Kidney (tissue), 14 donors: ENCODE measurements around the gene BCKDHB. TPM values are rescaled to one million over a fixed set of nuclear protein-coding genes. Genes with fewer than 3 reads are reported as not detected.

Source experiments
- DNase-seq, 5 donors: peaks; one replicate each; pipeline ENCODE4 v3.0.0-alpha.2; 2013 to 2020
- FAIRE-seq: peaks from 2 replicates; lab custom pipeline; 2012; peaks lifted over from hg19 to GRCh38; lab: Jason Lieb, UNC
- H3K27ac ChIP-seq, 2 donors: one replicate each; pipeline ENCODE4 v1.7.0; 2013; ENCODE audit warnings: low read depth in 2 of 2, low read length in 2 of 2, inconsistent platforms in 1 of 2
- H3K27me3 ChIP-seq: one replicate; pipeline ENCODE4 v1.7.1; 2013; ENCODE audit warnings: low read length, inconsistent platforms; ENCODE audit not compliant: control insufficient read depth, insufficient read depth
- H3K36me3 ChIP-seq, 3 donors: one replicate each; pipeline versions ENCODE4 v1.7.0 to v1.7.1; 2013; ENCODE audit warnings: low read length in 3 of 3, control low read depth in 1 of 3, inconsistent platforms in 1 of 3; ENCODE audit not compliant: insufficient read depth in 3 of 3, control insufficient read depth in 2 of 3
- H3K4me1 ChIP-seq, 3 donors: one replicate each; pipeline versions ENCODE4 v1.7.0 to v1.7.1; 2013; ENCODE audit warnings: low read length in 3 of 3, inconsistent platforms in 1 of 3, low read depth in 1 of 3; ENCODE audit not compliant: control insufficient read depth in 2 of 3, insufficient read depth in 2 of 3
- H3K4me3 ChIP-seq, 3 donors: one replicate each; pipeline versions ENCODE4 v1.7.0 to v1.8.1; 2013; ENCODE audit warnings: low read length in 3 of 3, control low read depth in 1 of 3, inconsistent platforms in 1 of 3
- H3K9ac ChIP-seq, 3 donors: one replicate each; pipeline versions ENCODE4 v1.7.0 to v1.7.1; 2013; ENCODE audit warnings: low read length in 3 of 3, control low read depth in 1 of 3, inconsistent platforms in 1 of 3
- H3K9me3 ChIP-seq, 3 donors: one replicate each; pipeline versions ENCODE4 v1.7.0 to v1.7.1; 2013; ENCODE audit warnings: low read length in 3 of 3, control low read depth in 1 of 3, inconsistent platforms in 1 of 3; ENCODE audit not compliant: control insufficient read depth in 2 of 3, insufficient read depth in 1 of 3
- intact Hi-C: fragments of 100-400 bp; cut with DNase I; formaldehyde crosslinking; loops from one replicate; pipeline ENCODE4 v1.11.1; 2022
- polyA plus RNA-seq: library from polyadenylated mRNA; stranded (reverse); fragments of 350-450 nt; fragmentation: Illumina TruSeq; extraction: RNeasy Lipid Tissue Mini Kit (QIAGEN cat#74804); gene quantifications from one replicate; pipeline ENCODE4 v1.2.3, GENCODE V29; 2014; ENCODE audit warnings: low read depth, low replicate concordance; ENCODE audit not compliant: insufficient read depth
- total RNA-seq: library from RNA; stranded (reverse); fragmentation: NEBNext Ultra II Directional; extraction: Animal tissue kit (Norgen Biotek cat#: 25700); gene quantifications from one replicate; pipeline ENCODE4 v1.2.1, GENCODE V29; 2021
- TF ChIP-seq, protein P1 (sequence below): IDR thresholded peaks from 3 replicates; pipeline ENCODE4 v1.5.1; 2012; ENCODE audit warnings: mild to moderate bottlenecking, moderate library complexity, borderline replicate concordance; ENCODE audit not compliant: insufficient read depth; ENCODE audit errors: extremely low read depth
- donor health status: control.
- donor health status: control.
- donor health status: control.
- donor health status: control.
- donor health status: control.
- donor health status: DM: yes; HTN: yes; CAD: no.
- donor health status: Normal renal cell carcinoma (clear cell type).

Gene BCKDHB
- total and polyA plus RNA-seq, 2 donors from 2014 or later = 21.0 to 22.8 TPM

DNA sequence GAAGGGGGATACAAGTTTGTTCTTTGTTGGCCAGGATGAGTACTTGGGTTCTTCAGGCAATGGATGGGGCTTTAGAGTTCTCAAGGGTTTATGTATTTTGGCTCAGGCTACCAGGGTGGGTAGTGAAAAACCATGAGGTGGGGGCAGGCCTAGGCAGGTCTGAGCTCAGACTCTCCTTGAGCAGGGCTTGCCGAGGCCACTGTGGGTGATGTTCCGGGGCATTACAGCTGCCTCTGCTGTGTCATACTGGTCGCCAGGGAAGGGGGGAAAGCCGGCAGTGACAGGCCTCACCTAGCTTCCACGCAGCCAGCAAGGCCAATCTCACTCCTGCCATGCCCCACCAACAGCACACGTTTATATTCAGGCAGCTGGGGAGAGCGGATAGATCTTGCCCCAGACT is 79.6 kb downstream of the BCKDHB start:
- no peaks in the 10 kb centered on the region for H3K9me3 ChIP-seq

DNA sequence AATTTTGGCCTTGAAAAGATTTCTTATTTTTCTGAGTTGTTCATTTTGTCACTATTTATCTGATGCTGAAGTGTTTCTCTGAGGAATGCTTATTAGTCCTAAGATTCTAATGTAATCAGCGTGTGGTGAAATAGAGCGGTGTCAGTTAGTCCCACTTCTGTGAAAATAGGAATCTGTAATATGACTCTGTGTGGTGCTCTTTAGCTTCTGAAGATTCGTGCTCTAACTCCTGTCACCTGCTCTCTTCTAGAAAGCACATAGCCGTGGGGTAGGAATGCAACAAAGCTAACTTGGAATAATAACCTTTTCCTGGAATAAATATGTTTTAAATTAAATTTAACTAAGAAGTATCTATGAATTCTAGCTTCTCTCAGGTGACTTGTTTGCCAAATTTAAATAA is 90.4 kb downstream of the BCKDHB start:
- H3K4me1 ChIP-seq = no peaks in the 10 kb centered on the region
- H3K9me3 ChIP-seq = no peaks in the 10 kb centered on the region
- H3K4me3 ChIP-seq = no peak overlapping the region
- no peak overlapping the region for H3K27ac ChIP-seq
- TF ChIP-seq, protein P1, sequence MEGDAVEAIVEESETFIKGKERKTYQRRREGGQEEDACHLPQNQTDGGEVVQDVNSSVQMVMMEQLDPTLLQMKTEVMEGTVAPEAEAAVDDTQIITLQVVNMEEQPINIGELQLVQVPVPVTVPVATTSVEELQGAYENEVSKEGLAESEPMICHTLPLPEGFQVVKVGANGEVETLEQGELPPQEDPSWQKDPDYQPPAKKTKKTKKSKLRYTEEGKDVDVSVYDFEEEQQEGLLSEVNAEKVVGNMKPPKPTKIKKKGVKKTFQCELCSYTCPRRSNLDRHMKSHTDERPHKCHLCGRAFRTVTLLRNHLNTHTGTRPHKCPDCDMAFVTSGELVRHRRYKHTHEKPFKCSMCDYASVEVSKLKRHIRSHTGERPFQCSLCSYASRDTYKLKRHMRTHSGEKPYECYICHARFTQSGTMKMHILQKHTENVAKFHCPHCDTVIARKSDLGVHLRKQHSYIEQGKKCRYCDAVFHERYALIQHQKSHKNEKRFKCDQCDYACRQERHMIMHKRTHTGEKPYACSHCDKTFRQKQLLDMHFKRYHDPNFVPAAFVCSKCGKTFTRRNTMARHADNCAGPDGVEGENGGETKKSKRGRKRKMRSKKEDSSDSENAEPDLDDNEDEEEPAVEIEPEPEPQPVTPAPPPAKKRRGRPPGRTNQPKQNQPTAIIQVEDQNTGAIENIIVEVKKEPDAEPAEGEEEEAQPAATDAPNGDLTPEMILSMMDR = no peak
- FAIRE-seq (no peak), DNase-seq (no peak)
- H3K9ac ChIP-seq = no peak overlapping the region
- H3K36me3 ChIP-seq = no peaks in the 10 kb centered on the region
- intact Hi-C loops = no loop called here
- H3K27me3 ChIP-seq = no peaks in the 10 kb centered on the region

More for the DNA sequence above, 79.6 kb downstream of the BCKDHB start:
- no peak overlapping the region for H3K27ac ChIP-seq
- FAIRE-seq (no peak), DNase-seq (no peak)
- H3K4me1 ChIP-seq = no peaks in the 10 kb centered on the region
- no peak overlapping the region for H3K9ac ChIP-seq
- H3K27me3 ChIP-seq = no peaks in the 10 kb centered on the region
- no peak overlapping the region for H3K4me3 ChIP-seq
- H3K36me3 ChIP-seq = no peaks in the 10 kb centered on the region
- TF ChIP-seq, protein P1 = no peak
- intact Hi-C loops = no loop called here

DNA sequence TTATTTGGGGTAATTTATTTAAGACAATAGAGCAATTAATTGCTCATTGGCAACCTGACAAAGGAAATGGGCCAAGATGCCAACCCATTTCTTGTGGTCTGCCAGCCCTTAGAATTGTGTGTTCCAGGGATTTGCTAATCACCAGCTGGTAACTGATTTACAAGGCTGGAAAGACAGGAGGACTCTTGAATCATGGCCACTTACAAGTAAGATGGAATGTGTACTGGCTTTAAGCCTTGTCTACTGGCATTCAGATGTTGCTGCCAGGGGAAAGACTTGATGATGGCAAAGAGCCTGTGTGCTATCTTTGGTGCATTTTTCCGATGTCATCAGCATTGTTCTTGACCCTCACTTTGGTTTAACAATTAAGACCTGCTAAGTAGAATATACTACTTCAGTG is 91.0 kb downstream of the BCKDHB start:
- DNase-seq (no peak), FAIRE-seq (no peak)
- Histone ChIP-seq H3K4me3 (no peak overlapping the region), H3K9ac (no peak overlapping the region), H3K36me3 (no peaks in the 10 kb centered on the region), H3K27me3 (no peaks in the 10 kb centered on the region), H3K4me1 (no peaks in the 10 kb centered on the region), H3K9me3 (no peaks in the 10 kb centered on the region), H3K27ac (no peak overlapping the region)
- TF ChIP-seq, protein P1 = no peak
- intact Hi-C loops = no loop called here

DNA sequence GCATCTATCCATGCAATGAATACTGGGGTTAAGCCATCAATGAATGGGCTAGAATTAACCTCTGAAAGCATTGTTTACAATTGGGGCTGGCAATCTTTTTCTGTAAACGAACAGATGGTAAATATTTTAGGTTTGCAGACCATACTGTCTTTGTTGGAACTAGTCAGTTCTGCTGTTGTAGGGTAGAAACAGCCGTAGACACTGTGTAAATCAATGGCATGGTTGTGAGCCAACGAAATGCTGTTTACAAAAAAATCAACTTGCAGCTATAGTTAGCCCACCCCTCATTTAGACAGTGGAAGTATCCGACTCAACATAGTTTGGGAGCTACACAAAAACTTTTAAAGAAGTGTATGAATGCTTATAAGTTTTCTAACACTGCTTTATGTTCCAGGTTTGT is 91.5 kb downstream of the BCKDHB start:
- Histone ChIP-seq H3K27me3 (no peaks in the 10 kb centered on the region), H3K4me3 (no peak overlapping the region), H3K4me1 (no peaks in the 10 kb centered on the region), H3K27ac (no peak overlapping the region), H3K9ac (no peak overlapping the region), H3K36me3 (no peaks in the 10 kb centered on the region), H3K9me3 (no peaks in the 10 kb centered on the region)
- FAIRE-seq = no peak
- TF ChIP-seq, protein P1 = no peak
- intact Hi-C loops = no loop called here
- DNase-seq = no peak
